ENCODE measurements around the gene ACAP1. TPM values are rescaled to one million over a fixed set of nuclear protein-coding genes. Genes with fewer than 3 reads are reported as not detected.

The ACAP1 gene
- total and polyA plus RNA-seq, 4 donors: 1.1 to 7.4 (median 4.7) TPM

DNA sequence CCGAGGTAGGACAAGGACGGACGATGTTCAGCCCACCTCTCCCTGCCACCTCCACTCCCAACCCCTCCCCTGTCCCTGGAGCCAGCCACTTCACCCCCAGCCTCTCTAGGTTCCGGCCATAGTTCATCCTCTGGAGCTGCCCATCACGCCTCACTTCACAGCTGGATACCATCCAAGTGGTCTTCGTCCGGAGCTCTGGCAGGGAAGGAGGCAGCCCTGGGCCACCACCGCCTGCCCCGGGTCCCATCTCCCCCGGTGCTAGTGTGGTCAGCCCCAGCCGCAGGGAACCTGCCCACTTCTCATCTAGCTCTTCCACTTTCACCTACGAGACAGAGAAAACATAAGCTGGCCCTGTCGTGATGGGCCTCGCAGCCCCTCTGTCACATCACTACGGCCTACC lies 14.9 kb upstream of the ACAP1 start (continued):
- TF ChIP-seq, protein P1, sequence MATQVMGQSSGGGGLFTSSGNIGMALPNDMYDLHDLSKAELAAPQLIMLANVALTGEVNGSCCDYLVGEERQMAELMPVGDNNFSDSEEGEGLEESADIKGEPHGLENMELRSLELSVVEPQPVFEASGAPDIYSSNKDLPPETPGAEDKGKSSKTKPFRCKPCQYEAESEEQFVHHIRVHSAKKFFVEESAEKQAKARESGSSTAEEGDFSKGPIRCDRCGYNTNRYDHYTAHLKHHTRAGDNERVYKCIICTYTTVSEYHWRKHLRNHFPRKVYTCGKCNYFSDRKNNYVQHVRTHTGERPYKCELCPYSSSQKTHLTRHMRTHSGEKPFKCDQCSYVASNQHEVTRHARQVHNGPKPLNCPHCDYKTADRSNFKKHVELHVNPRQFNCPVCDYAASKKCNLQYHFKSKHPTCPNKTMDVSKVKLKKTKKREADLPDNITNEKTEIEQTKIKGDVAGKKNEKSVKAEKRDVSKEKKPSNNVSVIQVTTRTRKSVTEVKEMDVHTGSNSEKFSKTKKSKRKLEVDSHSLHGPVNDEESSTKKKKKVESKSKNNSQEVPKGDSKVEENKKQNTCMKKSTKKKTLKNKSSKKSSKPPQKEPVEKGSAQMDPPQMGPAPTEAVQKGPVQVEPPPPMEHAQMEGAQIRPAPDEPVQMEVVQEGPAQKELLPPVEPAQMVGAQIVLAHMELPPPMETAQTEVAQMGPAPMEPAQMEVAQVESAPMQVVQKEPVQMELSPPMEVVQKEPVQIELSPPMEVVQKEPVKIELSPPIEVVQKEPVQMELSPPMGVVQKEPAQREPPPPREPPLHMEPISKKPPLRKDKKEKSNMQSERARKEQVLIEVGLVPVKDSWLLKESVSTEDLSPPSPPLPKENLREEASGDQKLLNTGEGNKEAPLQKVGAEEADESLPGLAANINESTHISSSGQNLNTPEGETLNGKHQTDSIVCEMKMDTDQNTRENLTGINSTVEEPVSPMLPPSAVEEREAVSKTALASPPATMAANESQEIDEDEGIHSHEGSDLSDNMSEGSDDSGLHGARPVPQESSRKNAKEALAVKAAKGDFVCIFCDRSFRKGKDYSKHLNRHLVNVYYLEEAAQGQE (IDR thresholded peaks at IDR 0.05): no peak
- TF ChIP-seq HNF4A (conservative IDR thresholded peaks at IDR 0.05) (no peak), YY1 (IDR thresholded peaks at IDR 0.05) (no peak), SP1 (IDR thresholded peaks at IDR 0.05) (no peak), RAD21 (IDR thresholded peaks at IDR 0.05) (no peak), HNF4G (IDR thresholded peaks at IDR 0.05) (no peak), FOXA1 (IDR thresholded peaks at IDR 0.05) (no peak), EGR1 (IDR thresholded peaks at IDR 0.05; ENCODE audit: low read depth in 2 of 2) (no peak), FOXA2 (IDR thresholded peaks at IDR 0.05) (no peak)
- TF ChIP-seq, protein P2, sequence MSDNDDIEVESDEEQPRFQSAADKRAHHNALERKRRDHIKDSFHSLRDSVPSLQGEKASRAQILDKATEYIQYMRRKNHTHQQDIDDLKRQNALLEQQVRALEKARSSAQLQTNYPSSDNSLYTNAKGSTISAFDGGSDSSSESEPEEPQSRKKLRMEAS (IDR thresholded peaks at IDR 0.05): no peak

DNA sequence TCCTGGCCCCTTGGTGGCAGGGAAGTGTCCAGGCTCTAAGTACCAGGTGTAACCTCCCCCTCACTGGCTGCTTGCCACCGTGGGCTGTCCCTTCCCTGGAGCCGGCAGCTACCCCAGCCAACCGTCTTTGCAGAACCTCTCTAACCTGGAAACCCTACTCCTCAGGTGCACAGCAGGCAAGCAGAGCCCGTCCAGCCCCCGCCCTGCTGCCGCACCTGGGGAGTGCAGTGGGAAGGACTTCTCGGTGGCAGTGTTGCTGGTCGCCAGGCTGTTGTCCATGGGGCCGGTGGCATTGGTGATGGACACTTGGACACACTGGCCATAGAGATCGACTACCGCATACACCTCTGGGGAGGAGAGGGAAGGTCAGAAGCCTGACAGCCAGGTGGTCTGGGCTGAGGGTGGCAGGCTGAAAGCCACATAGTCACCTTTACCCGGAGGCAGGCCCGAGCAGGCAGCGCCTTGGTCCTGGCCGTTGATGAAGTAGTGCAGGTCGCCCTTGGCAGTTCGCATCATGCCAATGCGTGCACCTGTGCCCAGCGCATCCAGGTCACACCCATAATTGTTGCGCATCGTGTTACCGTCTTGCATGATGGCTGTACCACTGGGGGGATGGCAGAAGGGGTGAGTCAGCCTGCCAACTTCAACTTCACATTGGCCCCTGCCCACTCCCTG lies 13.7 kb upstream of the ACAP1 start:
- no peak for TF ChIP-seq HNF4G (IDR thresholded peaks at IDR 0.05)
- TF ChIP-seq FOXA2 (IDR thresholded peaks at IDR 0.05): no peak
- TF ChIP-seq YY1 (IDR thresholded peaks at IDR 0.05): no peak
- TF ChIP-seq, protein P3, sequence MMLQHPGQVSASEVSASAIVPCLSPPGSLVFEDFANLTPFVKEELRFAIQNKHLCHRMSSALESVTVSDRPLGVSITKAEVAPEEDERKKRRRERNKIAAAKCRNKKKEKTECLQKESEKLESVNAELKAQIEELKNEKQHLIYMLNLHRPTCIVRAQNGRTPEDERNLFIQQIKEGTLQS (IDR thresholded peaks at IDR 0.05): no peak
- TF ChIP-seq NR2F2 (IDR thresholded peaks at IDR 0.05): no peak
- TF ChIP-seq SP1 (IDR thresholded peaks at IDR 0.05): no peak
- no peak for TF ChIP-seq GABPA (IDR thresholded peaks at IDR 0.05 in 1 of 2, conservative IDR thresholded peaks at IDR 0.05 in 1 of 2)
- no peak for TF ChIP-seq RAD21 (IDR thresholded peaks at IDR 0.05)
- no peak for TF ChIP-seq RXRA (IDR thresholded peaks at IDR 0.05)
- TF ChIP-seq, protein P4, sequence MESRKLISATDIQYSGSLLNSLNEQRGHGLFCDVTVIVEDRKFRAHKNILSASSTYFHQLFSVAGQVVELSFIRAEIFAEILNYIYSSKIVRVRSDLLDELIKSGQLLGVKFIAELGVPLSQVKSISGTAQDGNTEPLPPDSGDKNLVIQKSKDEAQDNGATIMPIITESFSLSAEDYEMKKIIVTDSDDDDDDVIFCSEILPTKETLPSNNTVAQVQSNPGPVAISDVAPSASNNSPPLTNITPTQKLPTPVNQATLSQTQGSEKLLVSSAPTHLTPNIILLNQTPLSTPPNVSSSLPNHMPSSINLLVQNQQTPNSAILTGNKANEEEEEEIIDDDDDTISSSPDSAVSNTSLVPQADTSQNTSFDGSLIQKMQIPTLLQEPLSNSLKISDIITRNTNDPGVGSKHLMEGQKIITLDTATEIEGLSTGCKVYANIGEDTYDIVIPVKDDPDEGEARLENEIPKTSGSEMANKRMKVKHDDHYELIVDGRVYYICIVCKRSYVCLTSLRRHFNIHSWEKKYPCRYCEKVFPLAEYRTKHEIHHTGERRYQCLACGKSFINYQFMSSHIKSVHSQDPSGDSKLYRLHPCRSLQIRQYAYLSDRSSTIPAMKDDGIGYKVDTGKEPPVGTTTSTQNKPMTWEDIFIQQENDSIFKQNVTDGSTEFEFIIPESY (IDR thresholded peaks at IDR 0.05): no peak
- no peak for TF ChIP-seq HNF4A (conservative IDR thresholded peaks at IDR 0.05)
- no peak for TF ChIP-seq EGR1 (IDR thresholded peaks at IDR 0.05; ENCODE audit: low read depth in 2 of 2)
- Histone ChIP-seq H3K36me3 (ENCODE audit: control insufficient read depth in 4 of 4, insufficient read depth in 3 of 4, low read depth in 1 of 4, low read length in 3 of 4) (peaks cover 18 to 72% (median 33%) of the 10 kb centered on the region in 4 donors), H3K4me1 (ENCODE audit: control insufficient read depth in 4 of 4, insufficient read depth in 4 of 4, low read length in 3 of 4) (peaks cover 0 to 2% (median 0%) of the 10 kb centered on the region in 4 donors), H3K9me3 (ENCODE audit: control insufficient read depth in 4 of 4, low read length in 3 of 4) (no peaks in the 10 kb centered on the region), H3K27me3 (ENCODE audit: control insufficient read depth in 4 of 4, insufficient read depth in 4 of 4, low read length in 3 of 4) (no peaks in the 10 kb centered on the region), H3K9ac (ENCODE audit: low read depth in 1 of 2, low read length in 2 of 2) (no peak overlapping the region), H3K27ac (ENCODE audit: low read depth in 1 of 2, low read length in 2 of 2) (no peak overlapping the region), H3K4me3 (ENCODE audit: low read depth in 1 of 3, low read length in 3 of 3) (no peak overlapping the region)
- 93% methylated on average over 22 of the region's 22 CpGs for WGBS
- DNase-seq (ENCODE audit: low spot score): no peak
